ENCODE results near the gene SENP1.

DNA sequence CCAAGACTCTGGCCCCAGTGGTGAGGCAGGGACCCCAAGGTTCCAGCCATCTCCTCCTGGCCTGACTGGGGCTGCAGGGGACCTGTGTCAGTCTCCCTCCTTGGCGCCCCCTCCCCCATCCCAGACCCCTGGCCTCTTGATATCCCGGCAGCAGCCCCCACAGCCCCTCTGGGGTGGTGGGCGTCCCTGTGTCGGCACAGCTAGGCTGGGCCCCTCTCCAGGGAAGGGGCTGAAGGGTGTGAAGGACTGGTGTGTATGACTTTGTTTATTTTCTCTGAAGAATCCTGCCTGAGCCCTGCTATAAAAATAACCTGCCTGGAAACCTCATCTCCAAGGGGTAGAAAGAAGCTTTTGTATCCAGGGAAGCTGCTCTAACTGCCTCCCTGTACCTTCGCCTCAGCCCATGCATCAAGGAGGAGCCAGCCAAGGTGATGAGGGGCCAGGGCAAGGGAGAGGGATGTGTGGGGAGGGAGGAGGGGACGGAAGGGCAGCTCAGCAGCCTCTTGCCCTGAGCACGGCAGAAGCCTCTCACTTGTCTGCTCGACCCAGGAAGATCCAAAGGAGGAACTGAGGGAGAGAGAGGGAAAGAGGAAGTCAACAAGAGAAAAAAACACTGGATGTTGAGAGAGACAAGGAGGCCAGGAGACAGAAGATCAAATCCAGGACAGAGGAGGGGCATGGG is 76.2 kb downstream of the SENP1 start:
- TF ChIP-seq, protein P1, sequence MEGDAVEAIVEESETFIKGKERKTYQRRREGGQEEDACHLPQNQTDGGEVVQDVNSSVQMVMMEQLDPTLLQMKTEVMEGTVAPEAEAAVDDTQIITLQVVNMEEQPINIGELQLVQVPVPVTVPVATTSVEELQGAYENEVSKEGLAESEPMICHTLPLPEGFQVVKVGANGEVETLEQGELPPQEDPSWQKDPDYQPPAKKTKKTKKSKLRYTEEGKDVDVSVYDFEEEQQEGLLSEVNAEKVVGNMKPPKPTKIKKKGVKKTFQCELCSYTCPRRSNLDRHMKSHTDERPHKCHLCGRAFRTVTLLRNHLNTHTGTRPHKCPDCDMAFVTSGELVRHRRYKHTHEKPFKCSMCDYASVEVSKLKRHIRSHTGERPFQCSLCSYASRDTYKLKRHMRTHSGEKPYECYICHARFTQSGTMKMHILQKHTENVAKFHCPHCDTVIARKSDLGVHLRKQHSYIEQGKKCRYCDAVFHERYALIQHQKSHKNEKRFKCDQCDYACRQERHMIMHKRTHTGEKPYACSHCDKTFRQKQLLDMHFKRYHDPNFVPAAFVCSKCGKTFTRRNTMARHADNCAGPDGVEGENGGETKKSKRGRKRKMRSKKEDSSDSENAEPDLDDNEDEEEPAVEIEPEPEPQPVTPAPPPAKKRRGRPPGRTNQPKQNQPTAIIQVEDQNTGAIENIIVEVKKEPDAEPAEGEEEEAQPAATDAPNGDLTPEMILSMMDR (conservative IDR thresholded peaks at IDR 0.05; ENCODE audit: low read length): no peak
- no peak for TF ChIP-seq EZH2phosphoT487 (IDR thresholded peaks at IDR 0.05; ENCODE audit: borderline replicate concordance)

All from Loucy (cell line).